Metanephros (tissue), 1 donor: ENCODE data around the gene CHML. TPM values are rescaled to one million over a fixed set of nuclear protein-coding genes. Genes with fewer than 3 reads are reported as not detected.

Experiments
- total RNA-seq: library from RNA; depleted of rRNA; stranded (reverse); fragments of >200 nt; gene quantifications from one replicate; pipeline ENCODE4 v1.2.3, GENCODE V29; 2014

The CHML gene, protein sequence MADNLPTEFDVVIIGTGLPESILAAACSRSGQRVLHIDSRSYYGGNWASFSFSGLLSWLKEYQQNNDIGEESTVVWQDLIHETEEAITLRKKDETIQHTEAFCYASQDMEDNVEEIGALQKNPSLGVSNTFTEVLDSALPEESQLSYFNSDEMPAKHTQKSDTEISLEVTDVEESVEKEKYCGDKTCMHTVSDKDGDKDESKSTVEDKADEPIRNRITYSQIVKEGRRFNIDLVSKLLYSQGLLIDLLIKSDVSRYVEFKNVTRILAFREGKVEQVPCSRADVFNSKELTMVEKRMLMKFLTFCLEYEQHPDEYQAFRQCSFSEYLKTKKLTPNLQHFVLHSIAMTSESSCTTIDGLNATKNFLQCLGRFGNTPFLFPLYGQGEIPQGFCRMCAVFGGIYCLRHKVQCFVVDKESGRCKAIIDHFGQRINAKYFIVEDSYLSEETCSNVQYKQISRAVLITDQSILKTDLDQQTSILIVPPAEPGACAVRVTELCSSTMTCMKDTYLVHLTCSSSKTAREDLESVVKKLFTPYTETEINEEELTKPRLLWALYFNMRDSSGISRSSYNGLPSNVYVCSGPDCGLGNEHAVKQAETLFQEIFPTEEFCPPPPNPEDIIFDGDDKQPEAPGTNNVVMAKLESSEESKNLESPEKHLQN
- 24.2 TPM for total RNA-seq

DNA sequence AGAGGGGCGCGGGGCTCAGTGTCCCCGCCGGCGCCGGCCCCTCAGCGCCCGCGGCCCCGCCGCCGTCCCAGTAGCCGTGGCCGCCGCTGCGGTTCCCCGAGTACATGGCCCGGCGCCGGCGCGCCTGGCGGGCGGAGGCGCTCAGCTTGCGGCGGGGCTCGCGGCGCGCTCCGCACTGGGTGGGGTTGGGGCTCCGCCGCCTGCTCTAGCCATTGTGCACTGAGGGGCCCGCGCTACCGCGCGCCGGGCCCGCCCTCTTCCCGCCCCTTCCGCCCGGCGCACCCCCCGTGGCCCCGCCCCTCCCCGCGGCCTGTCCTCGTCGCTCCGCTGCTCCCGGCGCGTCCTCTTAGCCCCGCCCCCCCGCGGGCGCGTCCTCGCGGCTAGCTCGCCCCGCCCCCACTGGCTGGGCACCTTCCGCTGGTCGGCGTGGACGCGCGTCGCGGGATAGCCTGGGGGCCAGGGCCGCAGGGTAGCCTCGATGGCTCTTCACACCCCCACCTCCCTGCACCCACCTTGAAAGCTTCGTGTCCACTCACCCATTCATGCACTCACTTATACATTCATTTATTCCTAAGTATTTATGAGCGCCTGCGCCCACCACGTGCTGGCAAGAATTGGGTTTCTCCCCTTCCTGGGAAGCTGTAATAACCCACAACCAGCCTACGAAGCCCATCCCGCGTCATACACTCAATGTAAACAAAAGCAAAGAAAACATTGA lies at the start of gene CHML, which contains the start of gene OPN3:
Gene CHML, minus strand, starts transcription at position 221 of the 718 bp plus-strand sequence. CDS start 4,603 bp downstream, outside the sequence.
Gene OPN3, minus strand, starts transcription at position 221 of the 718 bp plus-strand sequence. Its CDS starts 115 bp downstream, at position 106.

DNA sequence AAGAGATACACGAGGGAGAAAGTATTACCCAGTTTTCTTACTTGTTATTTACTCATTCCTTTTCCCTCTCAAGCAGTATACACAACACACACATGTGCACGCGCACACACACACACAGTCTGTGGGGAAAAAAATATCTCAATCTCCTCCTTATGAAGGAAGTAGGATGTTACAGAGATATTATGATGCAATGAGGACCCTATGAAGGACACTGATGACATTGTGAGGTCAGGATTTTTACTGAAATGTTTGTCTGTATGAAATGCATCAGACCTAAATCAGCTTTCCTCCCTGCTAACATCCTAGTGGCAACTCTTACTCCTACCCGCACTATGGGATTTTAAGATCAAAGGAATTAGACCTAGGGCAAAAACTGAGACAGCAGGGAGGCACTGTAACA lies 11.8 kb upstream of the CHML start, which contains the start of gene WDR64:
Gene WDR64, plus strand, starts transcription at position 270 of the 400 bp plus-strand sequence. CDS start 204 bp downstream, outside the sequence.

Other genes with a start within 250 kb of the CHML start
- 67.3 TPM for gene FH, start 120.6 kb downstream of the CHML start, total RNA-seq
- gene KMO, start 108.0 kb downstream of the CHML start, total RNA-seq, result 7.8 TPM
- 22.9 TPM for gene OPN3, start within 50 bp of the CHML start, total RNA-seq
- not detected for gene WDR64, start 11.9 kb upstream of the CHML start, total RNA-seq
- 4.1 TPM for gene EXO1, start 207.8 kb upstream of the CHML start, total RNA-seq